GM18502 (cell line): ENCODE results near the gene ERCC6L2.

Experiments used
- ATAC-seq: cut with Tn5 transposase; IDR thresholded peaks from one replicate; pipeline ENCODE4 v1.9.1; 2021; ENCODE audit warnings: mild to moderate bottlenecking; ENCODE audit not compliant: unreplicated experiment, poor library complexity

ERCC6L2 gene, protein sequence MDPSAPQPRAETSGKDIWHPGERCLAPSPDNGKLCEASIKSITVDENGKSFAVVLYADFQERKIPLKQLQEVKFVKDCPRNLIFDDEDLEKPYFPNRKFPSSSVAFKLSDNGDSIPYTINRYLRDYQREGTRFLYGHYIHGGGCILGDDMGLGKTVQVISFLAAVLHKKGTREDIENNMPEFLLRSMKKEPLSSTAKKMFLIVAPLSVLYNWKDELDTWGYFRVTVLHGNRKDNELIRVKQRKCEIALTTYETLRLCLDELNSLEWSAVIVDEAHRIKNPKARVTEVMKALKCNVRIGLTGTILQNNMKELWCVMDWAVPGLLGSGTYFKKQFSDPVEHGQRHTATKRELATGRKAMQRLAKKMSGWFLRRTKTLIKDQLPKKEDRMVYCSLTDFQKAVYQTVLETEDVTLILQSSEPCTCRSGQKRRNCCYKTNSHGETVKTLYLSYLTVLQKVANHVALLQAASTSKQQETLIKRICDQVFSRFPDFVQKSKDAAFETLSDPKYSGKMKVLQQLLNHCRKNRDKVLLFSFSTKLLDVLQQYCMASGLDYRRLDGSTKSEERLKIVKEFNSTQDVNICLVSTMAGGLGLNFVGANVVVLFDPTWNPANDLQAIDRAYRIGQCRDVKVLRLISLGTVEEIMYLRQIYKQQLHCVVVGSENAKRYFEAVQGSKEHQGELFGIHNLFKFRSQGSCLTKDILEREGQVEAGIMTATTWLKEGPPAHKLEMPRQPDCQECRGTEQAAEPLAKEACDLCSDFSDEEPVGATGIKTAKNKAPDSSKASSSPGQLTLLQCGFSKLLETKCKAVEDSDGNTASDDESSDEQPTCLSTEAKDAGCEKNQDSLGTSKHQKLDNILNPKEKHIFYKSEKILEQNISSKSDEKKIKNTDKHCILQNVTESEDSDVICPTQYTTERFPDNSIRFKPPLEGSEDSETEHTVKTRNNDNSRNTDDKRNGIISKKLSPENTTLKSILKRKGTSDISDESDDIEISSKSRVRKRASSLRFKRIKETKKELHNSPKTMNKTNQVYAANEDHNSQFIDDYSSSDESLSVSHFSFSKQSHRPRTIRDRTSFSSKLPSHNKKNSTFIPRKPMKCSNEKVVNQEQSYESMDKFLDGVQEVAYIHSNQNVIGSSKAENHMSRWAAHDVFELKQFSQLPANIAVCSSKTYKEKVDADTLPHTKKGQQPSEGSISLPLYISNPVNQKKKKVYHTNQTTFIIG (N-terminal part only)

DNA sequence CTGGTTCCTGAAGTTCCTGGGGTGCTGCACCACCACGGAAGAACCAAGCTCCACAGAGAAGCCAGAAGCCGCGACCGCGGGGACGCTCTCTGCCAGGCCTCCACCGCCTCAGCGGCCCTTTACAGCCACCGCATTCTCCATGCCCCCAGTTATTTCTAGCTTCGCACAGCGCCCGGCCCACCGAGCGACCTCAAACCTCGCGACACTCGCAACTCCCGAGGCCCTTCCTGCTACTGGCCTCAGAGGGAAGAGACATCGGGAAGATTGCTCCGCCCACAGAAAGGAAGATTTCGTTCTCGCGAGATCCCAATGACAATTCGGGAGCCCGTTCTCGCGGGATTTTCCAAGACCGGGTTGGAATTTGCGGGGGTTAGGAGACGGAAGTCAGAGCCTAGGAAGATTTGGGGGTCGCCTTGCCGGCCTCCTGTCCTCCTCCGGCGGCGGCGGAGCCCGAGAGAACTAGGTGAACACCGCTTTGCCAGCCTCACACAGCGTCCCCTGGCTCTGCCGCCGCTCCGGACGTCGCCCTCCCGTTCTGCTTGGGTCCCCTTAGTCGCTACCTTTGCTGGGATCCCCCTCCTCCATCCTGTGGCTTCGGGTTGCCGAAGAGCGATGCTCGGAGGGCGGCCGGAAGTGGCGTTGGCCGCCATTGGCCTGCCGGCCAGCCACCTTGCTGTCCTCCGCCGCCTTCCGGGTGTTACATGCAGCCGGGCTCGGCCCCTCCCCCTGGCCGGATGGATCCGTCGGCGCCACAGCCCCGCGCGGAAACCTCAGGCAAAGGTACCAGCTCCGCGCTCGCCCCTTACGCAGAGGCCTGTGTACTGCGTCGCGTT, at the start of gene ERCC6L2:
Gene ERCC6L2 (plus strand): TSS at position 387 of the 833 bp plus-strand sequence. CDS start 348 bp downstream, at position 735.
- peak; percentile 86 for ATAC-seq

DNA sequence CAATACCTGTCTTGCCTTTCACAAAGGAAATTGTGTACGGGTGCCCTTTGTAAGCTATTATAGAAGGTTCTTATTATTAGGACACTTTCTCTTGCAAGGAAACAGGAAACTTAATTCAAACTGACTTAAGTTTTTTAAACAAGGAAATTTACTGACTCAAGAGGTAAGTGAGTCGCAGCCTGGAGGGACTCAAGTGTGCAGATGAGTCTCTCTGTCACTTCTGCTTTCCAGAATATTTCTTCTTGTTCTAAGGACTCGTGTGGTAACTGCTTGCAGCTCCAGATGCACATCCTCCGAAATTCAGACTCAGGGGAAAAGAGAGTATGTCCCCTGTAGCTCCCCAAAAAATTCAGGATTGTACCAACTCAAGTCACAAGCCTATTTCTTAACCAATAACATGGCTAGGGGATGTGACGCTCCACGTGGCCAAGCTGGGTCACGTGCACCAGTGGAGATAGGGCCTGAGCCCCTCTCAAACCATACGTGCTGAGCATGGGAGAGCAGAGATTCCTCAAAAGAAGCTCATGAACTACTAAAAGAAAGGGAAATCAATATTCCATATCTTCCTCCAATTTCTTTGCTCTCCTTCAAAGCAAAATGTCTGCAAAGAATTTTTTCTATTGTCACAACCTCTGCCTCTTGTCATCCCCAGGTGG, 49.2 kb upstream of the ERCC6L2 start:
- no peak for ATAC-seq

DNA sequence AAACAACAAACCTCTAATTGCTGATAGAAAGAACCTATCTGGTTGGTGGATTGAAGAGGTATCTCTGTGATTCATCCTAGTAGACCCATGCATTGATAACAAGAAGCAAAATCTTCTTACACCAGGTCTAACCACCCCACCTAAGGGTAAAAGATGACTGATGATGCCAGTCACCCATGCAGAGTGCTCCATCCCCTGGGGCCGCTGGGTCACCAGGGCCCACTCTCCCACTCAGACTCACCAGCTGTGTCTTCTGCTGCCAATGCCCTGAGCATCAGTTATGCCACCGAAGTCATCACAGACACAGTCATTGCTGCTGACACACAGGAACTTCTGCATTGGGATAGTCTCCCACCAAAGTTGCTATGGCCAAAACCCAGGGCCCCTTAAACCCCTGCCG, 44.7 kb upstream of the ERCC6L2 start:
- no peak for ATAC-seq

DNA sequence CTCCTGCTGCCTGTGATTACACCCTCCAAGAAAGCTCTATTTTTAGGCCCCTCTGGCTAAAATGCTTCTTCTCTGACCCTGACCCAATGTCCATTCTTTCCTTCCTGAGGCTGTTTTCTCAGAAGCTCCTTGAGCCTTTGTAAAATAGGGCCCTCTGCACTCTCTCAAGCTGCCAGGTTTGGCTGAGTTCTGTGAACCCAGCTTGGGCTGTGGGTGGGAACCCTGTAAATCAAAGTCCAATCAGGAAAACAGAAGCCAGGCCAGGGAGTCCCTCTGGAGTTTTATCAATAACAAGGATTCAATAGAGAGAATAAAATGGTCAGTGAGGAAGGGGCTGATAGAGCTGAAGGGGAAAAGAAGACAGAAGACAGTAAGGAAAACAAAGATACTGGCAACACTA, 43.7 kb upstream of the ERCC6L2 start:
- no peak for ATAC-seq

DNA sequence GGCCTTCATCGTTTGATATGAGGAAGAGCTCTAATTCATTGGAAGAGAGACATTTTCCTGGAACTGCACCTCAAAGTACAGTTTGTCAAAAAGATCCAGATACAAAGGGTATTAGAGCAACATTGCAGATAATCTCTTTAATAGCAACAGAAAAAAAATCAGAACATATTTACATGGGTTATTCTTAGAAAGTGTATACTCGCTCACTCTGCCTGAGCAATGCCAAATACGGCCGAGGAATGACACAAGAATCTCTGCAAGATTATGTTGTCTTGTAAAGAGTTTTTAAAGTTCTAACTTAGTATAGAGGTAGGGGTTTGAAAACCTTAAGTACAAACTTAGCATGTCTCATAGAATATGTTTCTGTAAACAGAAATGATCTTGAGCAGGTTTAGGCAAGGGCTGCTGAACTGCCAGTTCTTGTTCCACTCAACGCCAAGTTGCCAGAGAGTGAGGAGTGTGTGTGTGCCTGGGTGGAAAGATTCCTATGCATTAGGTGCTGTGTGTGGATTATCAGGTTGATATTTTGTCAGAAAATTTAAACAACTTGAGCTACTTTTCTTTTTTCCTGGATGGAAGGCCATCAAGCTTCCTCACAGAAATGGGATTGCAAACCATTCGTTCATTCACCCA, 41.8 kb upstream of the ERCC6L2 start:
- ATAC-seq = no peak

DNA sequence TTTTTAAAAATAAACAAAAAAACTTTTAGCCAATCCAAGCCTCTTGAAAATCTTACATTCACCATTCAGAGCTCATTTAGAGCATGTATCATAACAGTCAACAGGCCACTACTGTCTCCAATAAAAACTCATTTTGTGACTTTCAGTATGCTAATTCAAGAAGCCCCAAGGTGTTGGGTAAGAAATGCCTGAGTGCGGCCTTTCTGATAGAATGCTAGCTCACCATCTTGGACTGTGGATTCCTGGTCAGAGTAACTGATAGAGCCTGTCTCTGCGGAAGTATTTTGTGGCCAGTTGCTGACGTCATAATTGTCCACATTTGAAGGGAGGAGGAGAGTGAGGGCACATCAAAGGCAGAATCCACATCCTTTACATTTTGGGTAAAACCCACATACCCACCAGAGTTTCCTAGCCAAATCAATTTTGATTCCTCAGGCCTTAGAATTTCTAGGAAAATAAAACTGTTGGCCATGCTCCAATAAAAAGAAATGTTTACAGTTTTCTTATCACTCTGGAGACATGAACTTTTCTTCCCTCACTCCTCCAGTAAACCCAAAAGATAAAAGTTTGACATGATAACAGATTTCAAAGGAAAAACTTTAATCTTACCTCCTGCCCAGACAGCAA, 41.1 kb upstream of the ERCC6L2 start:
- ATAC-seq = no peak

DNA sequence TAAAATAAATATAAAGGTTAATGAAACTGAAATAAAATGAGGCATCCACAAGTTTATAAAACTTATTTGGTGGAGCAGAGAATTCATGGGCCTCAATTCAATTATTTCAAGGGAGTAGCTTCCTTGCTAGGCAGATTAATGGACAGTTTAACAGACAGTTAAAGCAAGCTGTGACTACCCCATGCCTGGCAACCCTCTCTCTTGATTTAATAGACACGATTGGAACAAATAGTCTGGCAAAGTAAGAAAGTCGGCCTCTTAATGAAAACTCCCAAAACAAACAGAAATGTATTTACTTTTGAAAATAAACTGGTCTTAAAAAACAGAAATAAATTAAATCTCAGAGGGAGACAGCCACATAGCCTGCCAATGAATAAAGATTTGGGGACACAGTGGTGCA, 40.1 kb upstream of the ERCC6L2 start:
- no peak for ATAC-seq

DNA sequence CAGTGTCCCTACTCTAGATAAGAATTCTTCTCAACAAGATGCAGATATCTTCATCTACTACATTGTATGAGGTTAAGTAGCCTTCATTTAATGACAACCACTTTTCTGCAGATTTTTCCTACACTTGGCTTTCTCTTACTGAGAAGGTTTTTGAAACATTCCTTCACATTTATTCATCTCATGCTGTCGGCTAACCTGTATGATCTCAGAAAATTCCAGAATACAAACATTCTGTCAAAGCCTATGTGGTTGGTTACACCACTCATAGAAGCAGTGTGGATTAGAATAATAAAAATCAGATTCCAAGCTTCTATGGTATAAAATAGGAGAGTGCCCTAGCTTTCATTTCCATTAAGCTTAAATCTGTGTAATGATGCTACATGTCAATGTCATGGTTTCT, 39.4 kb upstream of the ERCC6L2 start:
- no peak for ATAC-seq

DNA sequence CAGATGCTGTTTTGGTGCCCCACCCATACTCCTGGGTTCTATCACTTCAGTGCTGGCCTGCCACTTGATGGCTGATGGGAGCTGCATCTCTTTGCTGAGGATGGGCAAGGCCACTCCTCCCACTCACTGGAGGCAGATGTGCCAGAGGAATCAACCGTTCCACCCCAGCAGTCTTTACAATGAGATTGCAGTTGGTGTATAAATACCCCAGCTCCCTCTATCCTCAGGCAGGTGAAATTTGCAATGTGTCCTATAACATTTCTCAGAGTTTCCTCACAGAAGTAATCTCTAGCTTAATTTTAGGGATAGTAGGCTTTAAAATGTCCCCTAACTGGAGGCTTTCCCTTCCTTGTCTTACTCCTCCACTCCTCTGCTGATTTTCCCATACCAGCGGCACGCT, 36.5 kb upstream of the ERCC6L2 start:
- ATAC-seq = no peak

DNA sequence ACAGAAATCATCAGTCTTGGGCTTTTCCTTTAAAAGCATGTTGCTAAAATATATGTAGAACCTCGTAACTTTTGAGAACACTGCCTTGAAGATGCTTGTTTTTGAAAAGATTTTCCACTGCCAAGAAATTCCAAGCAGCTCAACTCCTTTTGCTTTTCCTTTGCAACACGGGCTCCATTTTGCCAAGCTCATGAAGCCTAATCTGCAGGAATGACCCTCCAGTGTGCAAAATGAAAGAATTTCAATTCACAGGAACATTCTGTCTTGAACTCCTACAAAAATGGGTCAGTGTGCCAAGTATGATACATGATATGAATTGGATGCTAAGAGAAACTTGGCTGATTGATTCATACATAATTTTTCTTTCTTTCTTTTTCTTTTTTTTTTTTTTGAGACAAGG, 35.4 kb upstream of the ERCC6L2 start:
- no peak for ATAC-seq

DNA sequence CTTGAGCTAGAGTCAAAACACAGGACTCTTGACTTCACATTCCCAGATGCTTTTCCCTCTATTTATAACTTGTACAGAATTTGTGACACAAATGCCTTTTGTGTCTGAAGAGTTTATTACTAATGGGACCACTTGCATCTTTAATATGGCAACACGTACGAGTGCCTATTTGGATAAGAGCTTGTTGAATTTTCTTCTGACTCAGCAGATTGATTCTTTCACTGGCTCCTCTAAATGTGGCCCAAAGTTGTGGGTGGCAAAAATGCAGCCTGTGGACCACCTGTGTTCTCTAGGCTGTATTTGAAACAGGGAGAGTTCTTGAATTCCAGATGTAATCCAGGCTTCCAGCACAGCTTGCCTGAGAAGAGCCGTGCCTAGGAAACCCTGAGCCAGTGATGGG, 34.1 kb upstream of the ERCC6L2 start:
- no peak for ATAC-seq

DNA sequence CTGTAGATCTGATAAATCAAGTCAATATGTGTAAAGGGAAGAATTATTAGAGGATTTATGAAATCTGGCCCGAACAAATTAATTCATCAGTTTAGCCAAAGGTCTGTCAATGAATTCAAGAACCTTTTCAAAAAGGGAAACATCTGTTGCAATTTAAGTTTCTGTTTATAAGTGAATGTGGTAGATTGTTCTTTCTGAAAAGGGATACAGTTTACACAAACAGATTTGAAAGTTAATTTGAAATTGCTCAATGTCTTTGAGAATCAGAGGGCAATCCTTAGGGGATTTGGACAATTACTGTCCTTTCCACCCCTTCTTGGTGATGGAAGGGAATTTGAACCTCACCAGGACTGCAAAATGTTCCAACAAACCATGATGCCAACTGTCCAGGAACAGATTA, 29.7 kb upstream of the ERCC6L2 start:
- no peak for ATAC-seq

DNA sequence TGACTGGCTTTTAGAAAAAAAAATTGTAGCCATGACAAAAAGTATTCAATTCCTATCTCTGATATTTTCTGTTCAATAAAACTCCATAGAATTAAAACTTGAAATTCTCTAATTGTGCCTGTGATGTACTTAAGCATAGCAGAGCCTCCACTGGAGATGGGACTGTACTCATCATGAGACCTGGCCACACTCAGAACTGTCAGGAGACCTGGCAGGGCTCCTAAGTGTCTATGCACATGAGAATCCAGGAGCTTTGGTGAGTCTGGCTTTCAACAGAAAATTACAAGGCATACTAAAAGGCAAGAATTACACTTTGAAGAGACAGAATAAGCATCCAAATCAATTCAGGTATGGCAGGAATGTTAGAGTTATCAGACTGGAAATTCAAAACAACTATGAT, 26.7 kb upstream of the ERCC6L2 start:
- no peak for ATAC-seq

DNA sequence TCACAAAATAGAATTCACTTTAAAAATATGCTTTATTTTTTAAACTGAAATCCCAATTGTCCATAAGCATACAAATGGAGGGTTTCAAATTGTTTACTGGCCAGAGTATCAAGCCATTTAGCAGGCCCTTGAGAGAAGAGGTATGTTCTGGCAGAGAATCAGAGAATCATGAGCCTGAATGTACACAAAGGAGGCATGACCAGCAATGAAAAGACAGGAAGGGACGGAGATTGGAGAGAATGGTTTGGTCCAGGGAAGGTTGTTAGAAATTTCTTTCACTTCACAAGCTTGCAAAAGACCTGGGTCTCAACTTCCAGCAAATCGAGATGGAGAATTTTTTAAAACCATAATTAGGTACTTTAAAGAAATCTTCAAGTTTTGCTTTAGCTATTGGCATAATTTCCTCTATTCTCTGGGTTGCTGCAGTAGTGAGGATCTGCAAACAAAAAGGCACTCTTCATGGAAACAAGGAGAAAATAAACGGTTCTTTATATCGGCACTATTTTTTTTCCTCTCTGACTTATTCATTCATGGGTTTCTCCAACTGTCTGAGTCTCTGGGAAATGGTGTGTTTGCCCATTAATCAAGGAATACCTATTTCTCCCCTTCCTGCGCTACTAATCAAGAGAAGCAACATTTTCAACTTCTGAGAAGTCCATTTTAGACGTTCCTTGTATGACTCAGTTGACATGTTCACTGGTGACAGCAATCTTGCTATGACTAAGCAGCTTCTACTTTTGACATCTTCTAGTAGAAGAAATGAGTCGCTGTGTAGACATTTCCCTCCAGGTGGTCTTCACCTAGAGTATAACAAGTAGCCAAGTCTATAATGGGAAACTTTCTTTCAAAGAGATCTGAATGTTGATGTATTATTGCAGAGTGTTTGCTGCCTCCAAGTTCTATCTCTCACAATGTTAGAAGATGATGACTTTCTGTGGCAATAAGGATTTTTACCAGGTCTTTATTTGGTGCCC, 23.1 kb upstream of the ERCC6L2 start:
- peak; percentile 96 for ATAC-seq

DNA sequence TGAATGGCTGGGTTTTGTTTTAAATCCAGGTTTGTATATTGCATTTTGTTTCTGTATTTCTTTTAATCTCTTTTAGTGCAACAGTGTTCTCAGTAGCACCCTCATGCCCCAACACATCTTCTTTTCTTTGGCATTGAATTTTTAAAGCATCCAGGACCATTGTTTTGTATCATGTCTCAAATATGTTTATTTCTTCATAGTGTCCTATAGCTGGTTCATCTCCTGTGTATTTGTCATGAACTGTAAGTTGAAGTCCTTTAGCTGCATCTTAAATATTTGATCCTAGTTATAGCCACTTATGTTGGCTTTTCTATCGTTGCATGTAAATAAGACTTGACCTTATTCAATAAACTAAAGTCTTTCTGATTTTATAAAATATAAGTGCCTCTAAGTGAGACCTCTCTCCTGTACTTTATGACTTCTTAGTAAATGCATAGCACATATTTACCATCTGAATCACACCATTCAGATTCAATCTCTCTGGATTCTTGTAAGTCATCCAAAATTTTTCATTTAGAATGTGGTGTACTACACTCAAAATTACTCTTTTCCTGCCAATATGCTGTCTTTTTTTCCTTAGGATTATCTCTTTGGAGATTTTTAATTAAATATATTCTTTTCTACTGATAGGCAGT, 21.0 kb upstream of the ERCC6L2 start:
- no peak for ATAC-seq

DNA sequence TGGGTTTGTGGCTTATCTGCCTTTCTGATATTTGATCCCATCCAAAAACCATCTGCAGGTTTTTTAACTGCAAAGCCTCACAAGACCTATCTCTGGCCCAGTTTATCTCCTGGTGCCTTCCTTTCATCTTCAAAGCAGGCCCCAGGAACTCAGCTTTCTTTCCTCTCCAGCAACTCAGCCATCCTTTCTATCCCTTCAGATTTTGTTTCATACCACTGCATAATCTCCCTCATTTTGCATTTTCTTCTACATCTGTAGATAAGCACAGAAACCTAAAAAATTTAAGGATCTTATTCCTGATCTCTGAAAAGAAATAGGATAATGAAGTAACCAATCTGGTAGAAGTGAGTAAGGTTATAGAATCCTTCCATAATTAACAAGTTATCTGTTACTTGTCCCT, 19.5 kb upstream of the ERCC6L2 start:
- no peak for ATAC-seq

DNA sequence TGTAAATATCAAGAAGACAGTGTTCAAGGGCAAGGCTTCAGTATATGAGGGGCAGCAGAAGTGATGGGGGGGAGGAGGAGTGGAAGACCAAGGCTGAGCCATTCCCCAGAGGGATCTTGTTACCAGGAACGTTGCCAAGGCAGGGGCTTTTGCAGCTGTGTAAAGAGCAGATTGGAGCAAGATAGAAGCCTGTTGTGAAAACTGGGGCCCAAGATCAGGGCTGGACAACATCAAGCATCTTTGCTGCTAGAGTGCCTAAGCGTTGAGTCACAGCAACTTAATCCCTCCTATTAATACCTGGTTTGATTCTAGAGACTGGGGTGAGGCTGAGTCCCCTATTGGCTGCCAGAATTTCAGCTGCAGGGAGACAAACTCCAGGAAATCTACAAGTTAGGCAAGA, 18.4 kb upstream of the ERCC6L2 start:
- no peak for ATAC-seq
